NB4 (cell line): ENCODE measurements around the gene PIGQ.

Experiments
- CTCF ChIP-seq: IDR thresholded peaks from one replicate; pipeline ENCODE4 v1.5.1; 2012; ENCODE audit warnings: low read depth, low read length
- POLR2A ChIP-seq: IDR thresholded peaks from 2 replicates; pipeline ENCODE4 v1.6.1; 2011; ENCODE audit warnings: mild to moderate bottlenecking; ENCODE audit not compliant: insufficient read length; ENCODE audit errors: extremely low read depth
- TF ChIP-seq, protein P1 (sequence below): IDR thresholded peaks from 2 replicates; pipeline ENCODE4 v1.6.1; 2011; ENCODE audit warnings: low read depth, low read length

DNA sequence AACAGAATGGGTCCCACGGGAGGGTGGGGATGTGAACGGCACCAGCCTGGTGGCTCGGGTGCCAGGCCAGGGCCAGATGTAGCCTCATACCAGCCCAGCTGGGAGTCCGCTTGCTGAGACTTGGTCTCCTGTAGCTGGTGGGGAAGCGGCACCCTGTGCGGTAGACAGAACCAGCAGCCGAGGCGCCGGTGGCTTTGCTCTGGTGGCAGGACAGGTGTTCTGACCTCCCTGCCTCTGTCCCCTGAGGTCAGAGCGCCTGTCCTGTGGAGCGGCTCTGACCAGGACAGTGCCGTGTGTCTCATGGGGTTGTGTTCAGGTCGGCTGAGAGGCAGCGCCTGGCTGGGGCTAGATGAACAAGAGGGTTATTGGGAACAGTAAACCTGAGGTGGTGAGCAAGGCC, 40.2 kb downstream of the PIGQ start:
- TF ChIP-seq CTCF (no peak), POLR2A (no peak)
- TF ChIP-seq, protein P1, sequence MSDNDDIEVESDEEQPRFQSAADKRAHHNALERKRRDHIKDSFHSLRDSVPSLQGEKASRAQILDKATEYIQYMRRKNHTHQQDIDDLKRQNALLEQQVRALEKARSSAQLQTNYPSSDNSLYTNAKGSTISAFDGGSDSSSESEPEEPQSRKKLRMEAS = no peak
